HepG2 (cell line): ENCODE results near the gene PTPRF. TPM values are rescaled to one million over a fixed set of nuclear protein-coding genes. Genes with fewer than 3 reads are reported as not detected.

ENCODE experiments used
- FIP1L1 ChIP-seq: fragments of 200-400 bp; formaldehyde crosslinking; IDR thresholded peaks from 2 replicates; pipeline ENCODE4 v1.6.1; 2018; ENCODE audit warnings: low read depth, mild to moderate bottlenecking, low read length, moderate library complexity, borderline replicate concordance; ENCODE audit not compliant: insufficient read depth
- GABPA ChIP-seq, 2 experiments: IDR thresholded peaks; 2 replicates each; pipeline ENCODE4 v1.6.1; 2011 to 2016; ENCODE audit warnings: low read depth in 2 of 2, low read length in 1 of 2, missing biosample characterization in 1 of 2, missing genetic modification characterization in 1 of 2
- IRF2 ChIP-seq: IDR thresholded peaks from 2 replicates; pipeline ENCODE4 v1.6.1; 2018; ENCODE audit warnings: missing genetic modification reagents, missing compliant biosample characterization
- KDM5A ChIP-seq: fragments of 200-600 bp; sonication (generic); IDR thresholded peaks from 2 replicates; pipeline ENCODE4 v1.7.0; 2018; ENCODE audit warnings: antibody characterized with exemption, mild to moderate bottlenecking, low read length, borderline replicate concordance
- MED8 ChIP-seq: sonication (generic); formaldehyde crosslinking; IDR thresholded peaks from 2 replicates; pipeline ENCODE4 v1.8.1; 2023; ENCODE audit warnings: mild to moderate bottlenecking, missing genetic modification reagents; ENCODE audit not compliant: insufficient replicate concordance
- MXD4 ChIP-seq: IDR thresholded peaks from 2 replicates; pipeline ENCODE4 v1.6.1; 2016; ENCODE audit warnings: mild to moderate bottlenecking, missing biosample characterization, missing genetic modification reagents
- RXRB ChIP-seq: IDR thresholded peaks from 2 replicates; pipeline ENCODE4 v1.6.1; 2016; ENCODE audit warnings: borderline replicate concordance, missing genetic modification reagents, missing compliant biosample characterization
- SAP130 ChIP-seq: IDR thresholded peaks from 2 replicates; pipeline ENCODE4 v1.6.1; 2016; ENCODE audit warnings: low read depth
- ZBTB21 ChIP-seq: sonication (generic); formaldehyde crosslinking; IDR thresholded peaks from 2 replicates; pipeline ENCODE4 v1.4.0; 2020; ENCODE audit warnings: missing genetic modification reagents
- ZNF136 ChIP-seq: sonication (generic); formaldehyde crosslinking; IDR thresholded peaks from 2 replicates; pipeline ENCODE4 v1.8.1; 2022; ENCODE audit warnings: low read depth, mild to moderate bottlenecking, moderate library complexity, missing genetic modification reagents
- ZNF781 ChIP-seq: sonication (generic); formaldehyde crosslinking; IDR thresholded peaks from 2 replicates; pipeline ENCODE4 v1.5.1; 2020; ENCODE audit warnings: borderline replicate concordance, mild to moderate bottlenecking, missing genetic modification reagents; ENCODE audit errors: not compliant biosample characterization
- polyA plus RNA-seq, 8 experiments: library from polyadenylated mRNA; depleted of rRNA in 3 of 8; stranded (reverse) in 7 of 8; unstranded in 1 of 8; fragments of >200 nt; fragmentation: Illumina TruSeq in 4 of 8; extraction: Trizol in 4 of 8; gene quantifications; 2 replicates each; pipeline versions ENCODE4 v1.2.1 to v1.2.3, GENCODE V29; 2011 to 2016; ENCODE audit warnings: low read depth in 4 of 8, missing spikeins in 1 of 8, mixed read lengths in 1 of 8; ENCODE audit not compliant: insufficient read depth in 1 of 8
- total RNA-seq, 5 experiments: library from RNA; depleted of rRNA; stranded (reverse); fragments of >200 nt; fragmentation: Illumina TruSeq; extraction: Trizol; gene quantifications; 2 replicates each; pipeline ENCODE4 v1.2.3, GENCODE V29; 2016; ENCODE audit warnings: low read depth in 1 of 5
- TF ChIP-seq, protein P1 (sequence below): sonication (generic); formaldehyde crosslinking; IDR thresholded peaks from 2 replicates; pipeline ENCODE4 v1.5.0; 2020; ENCODE audit warnings: missing genetic modification reagents
- TF ChIP-seq, protein P2 (sequence below): sonication (generic); formaldehyde crosslinking; IDR thresholded peaks from 2 replicates; pipeline ENCODE4 v1.5.1; 2020; ENCODE audit warnings: mild to moderate bottlenecking, missing genetic modification reagents, moderate library complexity
- TF ChIP-seq, protein P3 (sequence below), 2 experiments: fragments of 450-650 bp in 1 of 2; sonication (generic) in 1 of 2; formaldehyde crosslinking in 1 of 2; IDR thresholded peaks; 2 replicates each; pipeline versions ENCODE4 v1.6.1 to v1.8.0; 2016 to 2022; ENCODE audit warnings: antibody characterized with exemption in 1 of 2, mild to moderate bottlenecking in 1 of 2, missing genetic modification reagents in 1 of 2

Gene PTPRF
- total and polyA plus RNA-seq, 2 of the 13 experiments (the other 11 are each of a cell fraction or from before 2014, with no cell fraction given): 55.9 to 167 TPM

DNA sequence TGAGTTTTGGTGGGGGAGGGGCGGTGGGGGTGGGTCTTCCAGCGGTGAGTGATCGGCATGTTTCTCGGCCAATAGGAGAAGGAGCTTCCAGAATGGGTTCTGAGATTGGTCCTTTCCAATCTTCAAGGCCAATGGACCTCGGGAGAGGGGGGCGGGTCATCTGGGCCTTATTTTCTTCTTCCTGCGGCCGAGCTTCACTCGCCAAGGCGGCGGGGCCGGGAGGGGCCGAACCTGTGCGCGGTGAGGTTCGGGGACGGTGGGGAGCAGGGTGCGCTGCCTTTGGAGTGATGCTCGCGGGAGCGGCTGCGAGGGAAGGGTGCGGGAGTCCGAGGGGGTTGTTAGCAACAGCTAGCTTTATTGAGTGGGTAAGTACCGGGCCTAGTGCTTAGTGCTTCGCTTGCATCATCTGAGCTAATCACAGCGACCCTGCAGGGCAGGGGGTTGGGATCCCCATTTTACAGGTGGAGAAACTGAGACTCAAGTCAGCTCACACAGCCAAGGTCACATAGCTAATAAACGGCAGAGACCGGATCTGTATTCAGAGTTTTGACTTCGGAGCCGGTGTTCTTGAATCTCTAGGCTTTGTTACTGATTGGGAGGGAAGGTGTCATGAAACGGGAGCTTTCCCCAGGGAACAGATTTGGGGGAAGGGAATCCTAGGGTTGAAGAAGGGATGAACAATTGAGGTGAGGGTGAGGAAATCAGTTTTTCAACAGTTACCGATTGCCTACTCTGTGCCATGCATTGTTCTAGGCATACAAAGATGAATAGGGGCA lies 119.8 kb downstream of the PTPRF start (continued):
- TF ChIP-seq, protein P1, sequence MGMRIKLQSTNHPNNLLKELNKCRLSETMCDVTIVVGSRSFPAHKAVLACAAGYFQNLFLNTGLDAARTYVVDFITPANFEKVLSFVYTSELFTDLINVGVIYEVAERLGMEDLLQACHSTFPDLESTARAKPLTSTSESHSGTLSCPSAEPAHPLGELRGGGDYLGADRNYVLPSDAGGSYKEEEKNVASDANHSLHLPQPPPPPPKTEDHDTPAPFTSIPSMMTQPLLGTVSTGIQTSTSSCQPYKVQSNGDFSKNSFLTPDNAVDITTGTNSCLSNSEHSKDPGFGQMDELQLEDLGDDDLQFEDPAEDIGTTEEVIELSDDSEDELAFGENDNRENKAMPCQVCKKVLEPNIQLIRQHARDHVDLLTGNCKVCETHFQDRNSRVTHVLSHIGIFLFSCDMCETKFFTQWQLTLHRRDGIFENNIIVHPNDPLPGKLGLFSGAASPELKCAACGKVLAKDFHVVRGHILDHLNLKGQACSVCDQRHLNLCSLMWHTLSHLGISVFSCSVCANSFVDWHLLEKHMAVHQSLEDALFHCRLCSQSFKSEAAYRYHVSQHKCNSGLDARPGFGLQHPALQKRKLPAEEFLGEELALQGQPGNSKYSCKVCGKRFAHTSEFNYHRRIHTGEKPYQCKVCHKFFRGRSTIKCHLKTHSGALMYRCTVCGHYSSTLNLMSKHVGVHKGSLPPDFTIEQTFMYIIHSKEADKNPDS (CRISPR knock-in tag): peak; percentile 62; the same call in 1 of the 2 replicates
- TF ChIP-seq RXRB (CRISPR knock-in tag) (peak; percentile 57), ZNF781 (CRISPR knock-in tag) (no peak), KDM5A (peak; percentile 66), GABPA (IDR thresholded peaks at IDR 0.05; ENCODE audit: low read depth, low read length) (no peak), GABPA (CRISPR knock-in tag; IDR thresholded peaks at IDR 0.05; ENCODE audit: low read depth) (peak; percentile 47; the same call in 1 of the 2 replicates), ZBTB21 (0 out of 2 replicates have a peak, but pooled peaks have one; percentile 24), SAP130 (CRISPR knock-in tag) (peak; percentile 88), IRF2 (CRISPR knock-in tag) (peak; percentile 54; the same call in 1 of the 2 replicates), ZNF136 (CRISPR knock-in tag) (no peak), FIP1L1 (no peak), MED8 (peak; percentile 47), MXD4 (CRISPR knock-in tag) (peak; percentile 67; the same call in 1 of the 2 replicates)
- TF ChIP-seq, protein P2, sequence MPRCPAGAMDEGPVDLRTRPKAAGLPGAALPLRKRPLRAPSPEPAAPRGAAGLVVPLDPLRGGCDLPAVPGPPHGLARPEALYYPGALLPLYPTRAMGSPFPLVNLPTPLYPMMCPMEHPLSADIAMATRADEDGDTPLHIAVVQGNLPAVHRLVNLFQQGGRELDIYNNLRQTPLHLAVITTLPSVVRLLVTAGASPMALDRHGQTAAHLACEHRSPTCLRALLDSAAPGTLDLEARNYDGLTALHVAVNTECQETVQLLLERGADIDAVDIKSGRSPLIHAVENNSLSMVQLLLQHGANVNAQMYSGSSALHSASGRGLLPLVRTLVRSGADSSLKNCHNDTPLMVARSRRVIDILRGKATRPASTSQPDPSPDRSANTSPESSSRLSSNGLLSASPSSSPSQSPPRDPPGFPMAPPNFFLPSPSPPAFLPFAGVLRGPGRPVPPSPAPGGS (CRISPR knock-in tag): peak; percentile 33; the same call in 1 of the 2 replicates
- TF ChIP-seq, protein P3, sequence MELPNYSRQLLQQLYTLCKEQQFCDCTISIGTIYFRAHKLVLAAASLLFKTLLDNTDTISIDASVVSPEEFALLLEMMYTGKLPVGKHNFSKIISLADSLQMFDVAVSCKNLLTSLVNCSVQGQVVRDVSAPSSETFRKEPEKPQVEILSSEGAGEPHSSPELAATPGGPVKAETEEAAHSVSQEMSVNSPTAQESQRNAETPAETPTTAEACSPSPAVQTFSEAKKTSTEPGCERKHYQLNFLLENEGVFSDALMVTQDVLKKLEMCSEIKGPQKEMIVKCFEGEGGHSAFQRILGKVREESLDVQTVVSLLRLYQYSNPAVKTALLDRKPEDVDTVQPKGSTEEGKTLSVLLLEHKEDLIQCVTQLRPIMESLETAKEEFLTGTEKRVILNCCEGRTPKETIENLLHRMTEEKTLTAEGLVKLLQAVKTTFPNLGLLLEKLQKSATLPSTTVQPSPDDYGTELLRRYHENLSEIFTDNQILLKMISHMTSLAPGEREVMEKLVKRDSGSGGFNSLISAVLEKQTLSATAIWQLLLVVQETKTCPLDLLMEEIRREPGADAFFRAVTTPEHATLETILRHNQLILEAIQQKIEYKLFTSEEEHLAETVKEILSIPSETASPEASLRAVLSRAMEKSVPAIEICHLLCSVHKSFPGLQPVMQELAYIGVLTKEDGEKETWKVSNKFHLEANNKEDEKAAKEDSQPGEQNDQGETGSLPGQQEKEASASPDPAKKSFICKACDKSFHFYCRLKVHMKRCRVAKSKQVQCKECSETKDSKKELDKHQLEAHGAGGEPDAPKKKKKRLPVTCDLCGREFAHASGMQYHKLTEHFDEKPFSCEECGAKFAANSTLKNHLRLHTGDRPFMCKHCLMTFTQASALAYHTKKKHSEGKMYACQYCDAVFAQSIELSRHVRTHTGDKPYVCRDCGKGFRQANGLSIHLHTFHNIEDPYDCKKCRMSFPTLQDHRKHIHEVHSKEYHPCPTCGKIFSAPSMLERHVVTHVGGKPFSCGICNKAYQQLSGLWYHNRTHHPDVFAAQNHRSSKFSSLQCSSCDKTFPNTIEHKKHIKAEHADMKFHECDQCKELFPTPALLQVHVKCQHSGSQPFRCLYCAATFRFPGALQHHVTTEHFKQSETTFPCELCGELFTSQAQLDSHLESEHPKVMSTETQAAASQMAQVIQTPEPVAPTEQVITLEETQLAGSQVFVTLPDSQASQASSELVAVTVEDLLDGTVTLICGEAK (IDR thresholded peaks at IDR 0.05): no peak
- TF ChIP-seq, protein P3 (CRISPR knock-in tag; IDR thresholded peaks at IDR 0.05): peak; percentile 66
